SK-N-SH (cell line): Measurements from ENCODE around the gene LMBR1. TPM values are rescaled to one million over a fixed set of nuclear protein-coding genes. Genes with fewer than 3 reads are reported as not detected.
A peak's percentile ranks its signal among the peaks of the same experiment; 100 is the strongest.

ENCODE experiments used
- CTCF ChIA-PET: fragments of 300-600, 350-600 bp; formaldehyde crosslinking; extraction: SDS; loops from one replicate; lab custom pipeline; 2021; lab: Yijun Ruan, JAX
- POLR2A ChIA-PET: fragments of 350-600 bp; sonication (Branson Sonifier 250); formaldehyde crosslinking; extraction: SDS; loops from one replicate; lab custom pipeline; 2020; ENCODE audit warnings: antibody characterized with exemption, inconsistent platforms; lab: Yijun Ruan, JAX
- DNase-seq: peaks from one replicate; pipeline ENCODE4 v3.0.0; 2012
- H2AFZ ChIP-seq: fragments of 200-600 bp; sonication (generic); 2 replicates; pipeline ENCODE4 v1.8.1; 2016; ENCODE audit warnings: antibody characterized with exemption, mild to moderate bottlenecking, low read depth
- H3F3A ChIP-seq: fragments of 200-600 bp; sonication (generic); replicated peaks from 2 replicates; pipeline ENCODE3; 2016; ENCODE audit warnings: antibody characterized with exemption, mild to moderate bottlenecking; ENCODE audit not compliant: insufficient read depth
- H3K27ac ChIP-seq, 2 experiments: fragments of 200-500 bp in 1 of 2; fragments of 200-600 bp in 1 of 2; sonication (Bioruptor generic) in 1 of 2; sonication (generic), shearing (Covaris generic) in 1 of 2; 2 replicates each; pipeline versions ENCODE4 v1.5.1 to v1.6.1; 2014 to 2016; ENCODE audit warnings: low read depth in 2 of 2, inconsistent platforms in 1 of 2, low read length in 1 of 2, mild to moderate bottlenecking in 1 of 2, mixed read lengths in 1 of 2
- H3K27me3 ChIP-seq: fragments of 200-600 bp; sonication (generic), shearing (Covaris generic); 2 replicates; pipeline ENCODE4 v1.6.1; 2016; ENCODE audit warnings: mixed run types; ENCODE audit not compliant: insufficient read depth
- H3K36me3 ChIP-seq, 2 experiments: fragments of 200-500 bp in 1 of 2; fragments of 200-600 bp in 1 of 2; sonication (Bioruptor generic) in 1 of 2; sonication (generic) in 1 of 2; replicated peaks in 1 of 2; 2 replicates each; pipeline versions ENCODE3 to v1.5.1; 2014 to 2016; ENCODE audit warnings: low read length in 1 of 2, mild to moderate bottlenecking in 1 of 2; ENCODE audit not compliant: insufficient read depth in 2 of 2, control insufficient read depth in 1 of 2
- H3K4me1 ChIP-seq, 2 experiments: fragments of 200-500 bp in 1 of 2; fragments of 200-600 bp in 1 of 2; sonication (Bioruptor generic) in 1 of 2; sonication (generic), shearing (Covaris generic) in 1 of 2; 2 replicates each; pipeline versions ENCODE4 v1.5.1 to v1.6.1; 2014 to 2016; ENCODE audit warnings: low read depth in 1 of 2, low read length in 1 of 2, mixed run types in 1 of 2; ENCODE audit not compliant: insufficient read depth in 2 of 2, control insufficient read depth in 1 of 2
- H3K4me2 ChIP-seq: fragments of 200-600 bp; sonication (generic), shearing (Covaris generic); 2 replicates; pipeline ENCODE4 v1.6.1; 2017; ENCODE audit warnings: mixed run types
- H3K4me3 ChIP-seq, 2 experiments: fragments of 200-500 bp in 1 of 2; fragments of 200-600 bp in 1 of 2; sonication (Bioruptor generic) in 1 of 2; sonication (generic), shearing (Covaris generic) in 1 of 2; 2 replicates each; pipeline versions ENCODE4 v1.5.1 to v1.8.1; 2014 to 2016; ENCODE audit warnings: low read depth in 2 of 2, inconsistent platforms in 1 of 2, low read length in 1 of 2, mild to moderate bottlenecking in 1 of 2, mixed read lengths in 1 of 2, moderate library complexity in 1 of 2
- H3K79me2 ChIP-seq: fragments of 200-600 bp; sonication (generic); 2 replicates; pipeline ENCODE4 v1.8.1; 2017; ENCODE audit warnings: mild to moderate bottlenecking; ENCODE audit not compliant: insufficient read depth
- H3K9ac ChIP-seq: fragments of 200-600 bp; sonication (generic); 2 replicates; pipeline ENCODE4 v1.6.1; 2017; ENCODE audit warnings: mixed run types
- H3K9me2 ChIP-seq: fragments of 200-600 bp; sonication (generic); 2 replicates; pipeline ENCODE4 v1.6.1; 2017; ENCODE audit warnings: mixed run types
- H3K9me3 ChIP-seq: fragments of 200-600 bp; sonication (generic); 2 replicates; pipeline ENCODE4 v1.6.1; 2017; ENCODE audit warnings: mixed run types, mild to moderate bottlenecking, moderate library complexity
- H4K20me1 ChIP-seq: fragments of 200-600 bp; sonication (generic); 2 replicates; pipeline ENCODE4 v1.6.1; 2017; ENCODE audit warnings: mild to moderate bottlenecking, mixed run types; ENCODE audit not compliant: insufficient read depth
- CHD2 ChIP-seq: fragments of 150-350 bp; IDR thresholded peaks from 2 replicates; pipeline ENCODE4 v1.6.1; 2018; ENCODE audit warnings: low read length; ENCODE audit not compliant: partially characterized antibody
- ELF1 ChIP-seq: IDR thresholded peaks from 2 replicates; pipeline ENCODE4 v1.4.0; 2012
- EP300 ChIP-seq, 2 experiments: IDR thresholded peaks; 2 replicates each; pipeline versions ENCODE4 v1.4.0 to v1.6.1; 2012; ENCODE audit warnings: borderline replicate concordance in 1 of 2, low read depth in 1 of 2, low read length in 1 of 2
- FOXJ3 ChIP-seq: sonication (generic); formaldehyde crosslinking; IDR thresholded peaks from 2 replicates; pipeline ENCODE4 v1.5.1; 2020; ENCODE audit warnings: mild to moderate bottlenecking, missing genetic modification reagents
- MEF2A ChIP-seq: IDR thresholded peaks from 2 replicates; pipeline ENCODE4 v1.4.0; 2012; ENCODE audit warnings: low read depth, borderline replicate concordance
- MXI1 ChIP-seq: IDR thresholded peaks from 2 replicates; pipeline ENCODE4 v1.6.1; 2012; ENCODE audit warnings: mild to moderate bottlenecking, low read depth, low read length, improper control_type of control experiment
- NRF1 ChIP-seq: IDR thresholded peaks from 2 replicates; pipeline ENCODE4 v1.6.1; 2012; ENCODE audit warnings: low read depth, mild to moderate bottlenecking, low read length
- POLR2AphosphoS5 ChIP-seq: IDR thresholded peaks from 2 replicates; pipeline ENCODE4 v1.6.1; 2012; ENCODE audit warnings: low read depth, low read length
- RAD21 ChIP-seq: IDR thresholded peaks from 2 replicates; pipeline ENCODE4 v1.6.1; 2012; ENCODE audit warnings: mild to moderate bottlenecking, low read length
- RCOR1 ChIP-seq: fragments of 150-350 bp; IDR thresholded peaks from 2 replicates; pipeline ENCODE4 v1.6.1; 2017; ENCODE audit warnings: antibody characterized with exemption, low read length
- SMC3 ChIP-seq: IDR thresholded peaks from 2 replicates; pipeline ENCODE4 v1.6.1; 2012; ENCODE audit warnings: low read depth, low read length, improper control_type of control experiment
- WGBS: methylation state at CpG from one replicate; pipeline ENCODE4 v1.1.6; 2017; ENCODE audit warnings: low lambda C conversion rate; 5-methylcytosine and 5-hydroxymethylcytosine counted together
- polyA plus RNA-seq, 3 experiments: library from polyadenylated mRNA; depleted of rRNA; stranded (reverse); fragments of >200 nt; gene quantifications; 2 replicates each; pipeline ENCODE4 v1.2.3, GENCODE V29; 2012
- TF ChIP-seq, protein P1 (sequence below): fragments of 200-600 bp; sonication (generic); IDR thresholded peaks from 2 replicates; pipeline ENCODE4 v1.6.1; 2017; ENCODE audit warnings: antibody characterized with exemption, mild to moderate bottlenecking, moderate library complexity
- TF ChIP-seq, protein P2 (sequence below): fragments of 150-350 bp; IDR thresholded peaks from 2 replicates; pipeline ENCODE4 v1.6.1; 2017; ENCODE audit warnings: antibody characterized with exemption, low read length, low read depth, borderline replicate concordance

Gene LMBR1
- polyA plus RNA-seq, 1 of the 3 experiments (the other 2 are of a cell fraction): 24.6 TPM

DNA sequence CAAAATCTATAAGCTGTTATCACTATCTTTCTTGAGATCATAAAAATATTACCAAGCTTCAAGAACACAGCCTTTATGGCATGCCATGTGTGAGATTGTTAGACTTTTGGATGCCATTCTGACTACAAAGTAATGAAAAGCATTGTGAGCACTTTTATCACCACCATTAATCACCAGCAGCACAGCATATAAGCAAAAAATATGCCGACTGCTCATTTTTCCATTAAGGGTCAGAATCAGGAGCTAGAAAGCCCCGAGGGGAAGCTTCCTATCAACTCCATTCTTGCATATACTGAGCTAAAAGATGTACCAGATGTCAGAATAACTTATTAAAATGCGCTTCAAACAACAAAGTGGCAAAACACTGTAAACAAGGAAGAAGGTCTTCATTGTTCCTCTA, 114.3 kb downstream of the LMBR1 start (continued):
- TF ChIP-seq RCOR1 (peak; percentile 99), MEF2A (no peak), NRF1 (no peak), MXI1 (peak; percentile 84; the same call in 1 of the 2 replicates)
- TF ChIP-seq, protein P1, sequence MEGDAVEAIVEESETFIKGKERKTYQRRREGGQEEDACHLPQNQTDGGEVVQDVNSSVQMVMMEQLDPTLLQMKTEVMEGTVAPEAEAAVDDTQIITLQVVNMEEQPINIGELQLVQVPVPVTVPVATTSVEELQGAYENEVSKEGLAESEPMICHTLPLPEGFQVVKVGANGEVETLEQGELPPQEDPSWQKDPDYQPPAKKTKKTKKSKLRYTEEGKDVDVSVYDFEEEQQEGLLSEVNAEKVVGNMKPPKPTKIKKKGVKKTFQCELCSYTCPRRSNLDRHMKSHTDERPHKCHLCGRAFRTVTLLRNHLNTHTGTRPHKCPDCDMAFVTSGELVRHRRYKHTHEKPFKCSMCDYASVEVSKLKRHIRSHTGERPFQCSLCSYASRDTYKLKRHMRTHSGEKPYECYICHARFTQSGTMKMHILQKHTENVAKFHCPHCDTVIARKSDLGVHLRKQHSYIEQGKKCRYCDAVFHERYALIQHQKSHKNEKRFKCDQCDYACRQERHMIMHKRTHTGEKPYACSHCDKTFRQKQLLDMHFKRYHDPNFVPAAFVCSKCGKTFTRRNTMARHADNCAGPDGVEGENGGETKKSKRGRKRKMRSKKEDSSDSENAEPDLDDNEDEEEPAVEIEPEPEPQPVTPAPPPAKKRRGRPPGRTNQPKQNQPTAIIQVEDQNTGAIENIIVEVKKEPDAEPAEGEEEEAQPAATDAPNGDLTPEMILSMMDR: no peak
- TF ChIP-seq, protein P2, sequence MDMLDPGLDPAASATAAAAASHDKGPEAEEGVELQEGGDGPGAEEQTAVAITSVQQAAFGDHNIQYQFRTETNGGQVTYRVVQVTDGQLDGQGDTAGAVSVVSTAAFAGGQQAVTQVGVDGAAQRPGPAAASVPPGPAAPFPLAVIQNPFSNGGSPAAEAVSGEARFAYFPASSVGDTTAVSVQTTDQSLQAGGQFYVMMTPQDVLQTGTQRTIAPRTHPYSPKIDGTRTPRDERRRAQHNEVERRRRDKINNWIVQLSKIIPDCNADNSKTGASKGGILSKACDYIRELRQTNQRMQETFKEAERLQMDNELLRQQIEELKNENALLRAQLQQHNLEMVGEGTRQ: no peak

- DNase-seq: peak; percentile 57
- no peaks in the 10 kb centered on the region for H3K9me2 ChIP-seq
- no peaks in the 10 kb centered on the region for H3K79me2 ChIP-seq
- ChIA-PET POLR2A (interaction anchor here (0.7 to 1.9 kb wide), 5 partner anchors 9 to 38 kb away, joined by 3 to 13 read pairs (median 5); no protein-coding TSS in a partner anchor), CTCF (interaction anchor here (0.8 to 7.0 kb wide), 23 partner anchors 9 to 159 kb away, joined by 3 to 114 read pairs (median 4); no protein-coding TSS in a partner anchor)
- no peak overlapping the region for H3K4me3 ChIP-seq
- no peaks in the 10 kb centered on the region for H4K20me1 ChIP-seq
- TF ChIP-seq CHD2: no peak
- peak; percentile 33 for TF ChIP-seq RAD21
- no peak for TF ChIP-seq FOXJ3 (CRISPR knock-in tag)
- TF ChIP-seq EP300 (IDR thresholded peaks at IDR 0.05; ENCODE audit: borderline replicate concordance in 1 of 2, low read depth in 1 of 2, low read length in 1 of 2): no peak
- no peak for TF ChIP-seq ELF1
- TF ChIP-seq POLR2AphosphoS5: no peak
- TF ChIP-seq, protein P1: peak; percentile 55
- no peak; the same call in 1 of the 2 replicates for TF ChIP-seq SMC3
- H3K36me3 ChIP-seq: no peaks in the 10 kb centered on the region
- H3K9me3 ChIP-seq: no peaks in the 10 kb centered on the region
- H2AFZ ChIP-seq: no peak overlapping the region
- no peak overlapping the region for H3K4me2 ChIP-seq
- H3K27me3 ChIP-seq: no peaks in the 10 kb centered on the region
- peaks cover 0 to 35% of the 10 kb centered on the region in 2 experiments; a peak in 2 of 4 replicates for H3K4me1 ChIP-seq
- peak overlapping the region in 1 of 2 experiments; percentile 96; a peak in 2 of 4 replicates for H3K27ac ChIP-seq
- WGBS: 53% methylated on average over 3 of the region's 3 CpGs
- peaks cover 3% of the 10 kb centered on the region for H3F3A ChIP-seq
- H3K9ac ChIP-seq: no peak overlapping the region
Measured at GRCh38 chr7:156778201-156778600, 114.8 kb downstream of the LMBR1 start.
